AG04450 (cell line): ENCODE data around the gene MEGF11. TPM values are rescaled to one million over a fixed set of nuclear protein-coding genes. Genes with fewer than 3 reads are reported as not detected.

ENCODE experiments used
- CTCF ChIA-PET: fragments of 300-600, 350-600 bp; formaldehyde crosslinking; extraction: SDS; loops from one replicate; lab custom pipeline; 2022; ENCODE audit warnings: antibody characterized with exemption, inconsistent platforms; lab: Charles Lee
- POLR2A ChIA-PET: fragments of 350-600 bp; formaldehyde crosslinking; extraction: SDS; loops from one replicate; lab custom pipeline; 2021; ENCODE audit warnings: antibody characterized with exemption, inconsistent platforms; lab: Yijun Ruan, JAX
- DNase-seq: peaks from one replicate; pipeline ENCODE4 v3.0.0-alpha.2; 2011; ENCODE audit warnings: low read depth, low spot score
- H3K27ac ChIP-seq: one replicate; pipeline ENCODE4 v1.5.1; 2012; ENCODE audit warnings: low read depth, low read length, control low read depth
- H3K27me3 ChIP-seq: one replicate; pipeline ENCODE4 v1.6.0; 2012; ENCODE audit warnings: low read length; ENCODE audit not compliant: control insufficient read depth, insufficient read depth
- H3K4me3 ChIP-seq: 2 replicates; pipeline ENCODE4 v1.5.1; 2011; ENCODE audit warnings: mild to moderate bottlenecking, low read depth, low read length, control low read depth
- H3K9me3 ChIP-seq: 2 replicates; pipeline ENCODE4 v1.5.1; 2012; ENCODE audit warnings: low read length; ENCODE audit not compliant: control insufficient read depth, insufficient read depth
- CTCF ChIP-seq: IDR thresholded peaks from 2 replicates; pipeline ENCODE4 v1.5.1; 2011; ENCODE audit warnings: low read depth, low read length, control low read depth, inconsistent platforms
- polyA plus RNA-seq: library from polyadenylated mRNA; depleted of rRNA; stranded (reverse); fragments of >200 nt; gene quantifications from 2 replicates; pipeline ENCODE4 v1.2.3, GENCODE V29; 2011

MEGF11 gene
- polyA plus RNA-seq, 1 experiment: not detected

DNA sequence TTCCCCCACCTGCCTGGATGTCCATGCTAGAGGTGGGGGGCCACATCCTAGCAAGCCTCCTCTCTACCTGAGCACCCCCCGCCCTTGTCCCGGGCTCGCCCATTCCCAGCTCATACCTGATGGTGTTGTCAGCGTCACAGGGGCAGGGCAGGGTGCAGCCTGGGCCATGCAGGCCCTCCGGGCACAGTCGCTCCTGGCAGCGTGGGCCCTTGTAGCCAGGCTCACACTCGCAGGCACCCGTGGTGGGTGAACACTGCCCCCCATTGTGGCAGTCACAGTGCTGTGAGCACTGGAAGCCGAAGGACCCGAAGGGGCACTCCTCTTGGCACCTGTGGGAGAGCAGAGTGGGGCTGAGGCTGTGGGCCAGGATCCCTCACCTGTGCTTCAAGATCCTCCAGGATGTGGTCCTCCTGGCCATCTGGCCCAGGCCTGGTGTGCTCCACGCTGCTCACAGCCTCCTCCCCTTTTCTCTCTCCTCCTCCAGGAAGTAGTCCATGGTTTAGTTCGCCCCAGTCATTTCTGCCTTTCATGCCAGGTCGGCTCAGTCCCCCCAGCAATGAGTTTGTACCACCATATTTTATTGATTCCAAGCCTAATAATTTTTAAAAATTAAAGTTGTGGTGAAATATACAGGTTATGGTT, 288.6 kb downstream of the MEGF11 start:
- no peak overlapping the region for H3K27ac ChIP-seq
- TF ChIP-seq CTCF: no peak
- H3K9me3 ChIP-seq: no peaks in the 10 kb centered on the region
- ChIA-PET CTCF (no interaction called here), POLR2A (no interaction called here)
- peaks cover 52% of the 10 kb centered on the region for H3K27me3 ChIP-seq
- DNase-seq: no peak
- no peak overlapping the region for H3K4me3 ChIP-seq

DNA sequence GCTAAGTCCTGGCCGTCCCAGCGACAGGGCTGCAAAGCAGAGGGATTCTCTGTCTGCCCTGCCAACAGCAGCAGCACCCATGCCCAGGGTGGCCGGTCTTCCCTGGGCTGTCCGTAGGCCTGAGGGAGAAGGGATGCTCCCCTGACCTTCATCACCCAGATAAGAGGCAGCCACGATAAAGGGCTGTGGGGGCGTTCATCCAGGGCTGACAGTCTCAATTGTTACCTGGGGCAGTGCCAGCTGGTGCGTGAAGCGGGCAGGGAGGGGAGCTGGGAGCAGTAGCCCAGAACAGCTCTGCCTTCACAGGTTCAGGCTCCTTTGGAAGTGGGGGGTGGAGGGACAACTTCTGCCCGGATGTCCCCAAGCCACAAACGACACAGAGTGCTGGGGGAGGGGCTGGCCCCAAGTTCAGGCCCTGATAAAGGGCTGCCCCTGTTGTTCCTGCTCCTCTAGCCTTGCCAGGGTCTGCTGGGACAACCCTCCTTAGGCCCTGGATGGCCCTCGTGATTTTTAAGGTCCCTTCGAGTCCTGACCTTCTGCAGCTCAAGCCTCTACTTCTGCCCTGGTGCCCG, 289.6 kb downstream of the MEGF11 start:
- Histone ChIP-seq H3K4me3 (no peak overlapping the region), H3K9me3 (no peaks in the 10 kb centered on the region), H3K27me3 (peaks cover 44% of the 10 kb centered on the region), H3K27ac (no peak overlapping the region)
- DNase-seq: no peak
- ChIA-PET CTCF (no interaction called here), POLR2A (no interaction called here)
- no peak for TF ChIP-seq CTCF

- Histone ChIP-seq H3K27me3 (peaks cover 42% of the 10 kb centered on the region), H3K27ac (no peak overlapping the region), H3K4me3 (no peak overlapping the region), H3K9me3 (no peaks in the 10 kb centered on the region)
- ChIA-PET POLR2A (no interaction called here), CTCF (no interaction called here)
- no peak for TF ChIP-seq CTCF
- no peak for DNase-seq
These were observed 290.2 kb downstream of the MEGF11 start for GRCh38 chr15:65963358-65963757.

DNA sequence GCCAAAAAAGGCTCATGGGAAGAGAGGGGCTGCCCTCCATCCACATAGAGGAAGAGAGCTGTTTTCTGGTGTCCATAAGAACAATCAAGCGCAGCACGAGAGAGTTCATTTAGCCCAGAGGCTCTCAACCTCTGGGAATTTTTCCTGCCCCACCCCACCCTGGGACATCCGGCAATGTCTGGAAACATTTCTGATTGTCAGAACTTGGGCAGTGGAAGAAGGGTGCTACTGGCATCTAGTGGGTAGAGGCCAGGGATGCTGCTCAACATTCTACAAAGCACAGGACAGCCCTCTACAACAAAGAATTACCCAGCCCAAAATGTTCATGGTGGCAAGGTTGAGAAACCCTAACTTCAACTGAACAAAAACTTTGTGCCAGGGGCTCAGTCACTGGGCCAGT, 291.4 kb downstream of the MEGF11 start:
- no peak for DNase-seq
- TF ChIP-seq CTCF: no peak
- ChIA-PET CTCF (no interaction called here), POLR2A (no interaction called here)
- H3K9me3 ChIP-seq: no peaks in the 10 kb centered on the region
- peaks cover 42% of the 10 kb centered on the region for H3K27me3 ChIP-seq
- H3K4me3 ChIP-seq: no peak overlapping the region
- no peak overlapping the region for H3K27ac ChIP-seq

DNA sequence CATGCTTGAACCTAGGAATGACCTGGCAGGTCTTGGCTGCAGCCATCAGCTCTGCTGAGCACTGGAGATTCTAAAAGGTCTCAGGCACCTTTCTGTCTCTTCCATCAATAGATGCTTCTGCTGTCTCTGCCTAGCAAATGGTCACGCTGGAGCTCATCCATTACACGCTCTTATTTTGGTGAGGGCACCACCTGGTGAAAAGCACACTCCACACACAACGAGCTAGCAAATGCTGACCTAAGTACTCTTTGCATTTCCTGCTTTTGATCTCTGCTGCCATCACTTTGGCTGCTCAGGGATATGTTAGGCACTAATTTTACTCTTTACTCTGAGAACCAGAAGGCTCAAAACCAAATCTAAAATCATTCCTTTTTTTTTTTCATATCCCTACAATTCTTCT, 293.0 kb downstream of the MEGF11 start:
- Histone ChIP-seq H3K27ac (no peak overlapping the region), H3K9me3 (no peaks in the 10 kb centered on the region), H3K27me3 (peaks cover 39% of the 10 kb centered on the region), H3K4me3 (no peak overlapping the region)
- CTCF ChIA-PET: no interaction called here
- TF ChIP-seq CTCF: no peak
- POLR2A ChIA-PET: no interaction called here
- DNase-seq: no peak
